Ramos (cell line): ENCODE data around the gene COPS8.

Experiments
- in situ Hi-C: fragments of 300-500 bp; cut with MboI; formaldehyde crosslinking; loops from one replicate; pipeline ENCODE4 v1.14.3; 2022; ENCODE audit warnings: low sequenced_read_pairs; ENCODE audit not compliant: unreplicated experiment

Gene COPS8

GRCh38 chr2:237085248-237086221 is at the start of gene COPS8:
COPS8 (plus strand) TSS chr2:237085889; CDS start chr2:237085965, 76 bp downstream.
- in situ Hi-C loops: no loop called here

- in situ Hi-C loops: no loop called here
Observed at GRCh38 chr2:237039301-237040031, 46.2 kb upstream of the COPS8 start.

GRCh38 chr2:237041231-237041630 is 44.5 kb upstream of the COPS8 start:
- in situ Hi-C loops: no loop called here

- in situ Hi-C loops: no loop called here
Observed at GRCh38 chr2:237042101-237042500, 43.6 kb upstream of the COPS8 start.

- in situ Hi-C loops: no loop called here
Observed at GRCh38 chr2:237043866-237044265, 41.8 kb upstream of the COPS8 start.

- in situ Hi-C loops: no loop called here
Observed at GRCh38 chr2:237044281-237044680, 41.4 kb upstream of the COPS8 start.

DNA sequence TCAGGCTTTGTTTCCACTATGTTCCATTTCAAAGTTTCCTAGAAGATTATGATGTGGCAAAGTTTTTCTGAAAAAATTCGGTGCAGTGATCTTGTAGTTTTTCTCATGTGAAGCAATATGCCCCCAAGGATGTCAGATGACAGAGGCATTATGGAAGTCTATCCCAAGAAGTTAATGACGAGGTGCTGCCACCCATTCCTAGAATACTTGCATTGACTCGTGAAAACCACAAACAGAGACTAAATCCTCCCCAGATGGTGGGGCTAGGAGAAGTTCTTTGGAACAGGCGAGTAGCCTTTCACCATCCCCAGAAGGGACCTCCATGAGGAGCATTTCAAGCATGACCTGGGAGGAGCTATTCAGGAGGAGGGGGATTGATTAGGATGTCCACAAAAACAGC is 40.2 kb upstream of the COPS8 start:
- in situ Hi-C loops: no loop called here

DNA sequence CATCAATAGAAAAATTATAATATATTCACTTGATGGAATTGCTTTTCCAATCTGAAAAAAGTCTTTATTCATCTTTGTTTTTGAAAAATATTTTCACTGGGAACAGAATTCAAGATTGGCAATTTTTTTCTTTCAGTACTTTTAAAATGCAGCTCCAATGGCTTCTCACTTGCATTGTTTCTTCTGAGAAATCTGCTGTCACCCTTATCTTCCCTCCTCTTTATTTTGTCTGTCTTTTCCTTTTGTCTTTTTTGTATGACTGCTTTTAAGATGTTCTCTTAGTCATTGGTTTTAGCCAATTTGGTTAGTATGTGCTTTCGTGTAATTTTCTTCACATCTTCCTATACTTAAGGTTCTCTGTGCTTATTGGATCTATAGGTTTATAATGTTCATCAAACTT is 37.1 kb upstream of the COPS8 start:
- in situ Hi-C loops: no loop called here

DNA sequence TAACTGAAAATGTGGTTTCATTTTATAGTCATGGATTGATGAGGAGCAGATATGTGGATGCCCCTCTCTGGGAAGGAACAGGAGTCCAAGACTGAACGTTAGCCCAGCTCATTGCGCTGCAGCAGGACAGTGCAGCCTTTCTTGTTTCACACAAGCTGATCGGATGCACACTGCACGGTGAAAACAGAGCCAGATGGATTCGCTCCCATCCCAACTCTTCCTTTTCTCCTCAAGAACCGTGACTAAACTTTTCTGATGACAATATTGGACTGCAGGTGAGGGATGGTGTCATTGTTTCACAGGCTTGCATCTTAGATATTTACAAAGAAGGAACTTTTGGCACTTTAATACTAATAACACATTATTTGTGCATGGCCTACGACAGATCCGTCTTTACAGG is 33.8 kb upstream of the COPS8 start:
- in situ Hi-C loops: no loop called here

DNA sequence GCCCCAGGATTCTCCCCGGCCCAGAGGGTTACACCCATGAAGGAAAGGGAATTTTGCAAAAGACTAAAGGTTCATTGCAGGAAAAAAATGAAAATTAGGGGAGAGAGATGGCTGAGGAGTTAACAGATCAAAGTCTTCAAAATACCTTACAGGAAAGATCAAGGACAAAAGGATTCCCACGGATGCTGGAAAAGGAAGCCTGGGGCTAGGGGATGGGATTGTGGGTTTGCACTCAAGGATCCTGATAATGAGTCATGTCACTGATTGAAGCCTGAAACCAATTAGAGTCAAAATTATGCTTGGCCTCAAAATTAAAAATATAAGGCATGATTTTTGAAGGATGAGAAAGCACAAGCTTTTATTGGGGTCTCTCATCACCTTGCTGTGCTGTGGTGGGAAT is 32.6 kb upstream of the COPS8 start:
- in situ Hi-C loops: no loop called here

- in situ Hi-C loops: no loop called here
Observed at GRCh38 chr2:237055386-237056100, 30.1 kb upstream of the COPS8 start.

DNA sequence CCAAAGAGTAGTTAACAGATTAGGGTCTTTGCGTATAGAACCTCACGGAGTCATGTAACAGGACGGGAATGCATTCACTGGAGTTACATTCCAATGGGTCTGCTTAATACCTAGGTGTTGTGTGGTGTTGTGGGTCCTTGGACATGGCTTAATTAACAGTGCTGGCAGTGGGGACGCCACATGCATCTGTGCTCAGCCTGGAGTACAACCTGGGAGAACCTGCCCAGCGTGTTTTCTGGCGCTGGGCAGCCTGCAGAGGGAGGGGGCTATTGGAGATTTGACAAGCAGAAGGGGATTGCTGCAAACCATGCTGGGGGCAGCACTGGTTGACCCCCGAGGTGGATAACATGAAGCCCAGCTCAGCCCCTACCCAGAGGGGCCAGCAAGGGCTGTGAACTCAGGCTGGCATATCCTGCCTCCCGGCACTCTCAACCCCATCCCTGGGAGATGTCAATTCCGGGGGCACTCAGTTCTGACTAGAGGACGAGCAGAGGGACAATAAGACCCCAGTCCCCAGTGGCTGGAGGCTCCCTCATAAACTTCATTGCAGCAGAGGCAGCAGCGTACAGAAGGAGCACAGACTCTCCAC is 29.3 kb upstream of the COPS8 start:
- in situ Hi-C loops: no loop called here

DNA sequence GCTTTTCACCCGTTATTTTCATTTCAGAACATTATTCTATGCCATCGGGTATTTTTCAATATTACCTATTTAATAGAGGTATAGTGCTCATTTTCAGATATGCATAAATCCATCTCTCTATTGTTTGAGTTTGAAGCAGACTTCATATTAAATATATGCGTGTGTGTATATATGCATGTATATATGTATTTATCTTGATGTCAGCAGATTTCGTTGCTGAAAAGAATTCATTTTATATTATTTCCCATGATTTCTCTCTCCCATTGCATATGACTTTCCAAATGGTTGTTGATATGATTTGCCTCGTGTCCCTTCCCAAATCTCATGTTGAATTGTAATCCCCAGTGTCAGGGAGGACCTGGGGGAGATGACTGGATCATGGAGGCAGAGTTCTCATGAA is 28.6 kb upstream of the COPS8 start:
- in situ Hi-C loops: no loop called here

GRCh38 chr2:237057893-237058300 is 27.8 kb upstream of the COPS8 start:
- in situ Hi-C loops: no loop called here

GRCh38 chr2:237058423-237058822 is 27.3 kb upstream of the COPS8 start:
- in situ Hi-C loops: no loop called here

GRCh38 chr2:237059155-237059875 is 26.4 kb upstream of the COPS8 start:
- in situ Hi-C loops: no loop called here

DNA sequence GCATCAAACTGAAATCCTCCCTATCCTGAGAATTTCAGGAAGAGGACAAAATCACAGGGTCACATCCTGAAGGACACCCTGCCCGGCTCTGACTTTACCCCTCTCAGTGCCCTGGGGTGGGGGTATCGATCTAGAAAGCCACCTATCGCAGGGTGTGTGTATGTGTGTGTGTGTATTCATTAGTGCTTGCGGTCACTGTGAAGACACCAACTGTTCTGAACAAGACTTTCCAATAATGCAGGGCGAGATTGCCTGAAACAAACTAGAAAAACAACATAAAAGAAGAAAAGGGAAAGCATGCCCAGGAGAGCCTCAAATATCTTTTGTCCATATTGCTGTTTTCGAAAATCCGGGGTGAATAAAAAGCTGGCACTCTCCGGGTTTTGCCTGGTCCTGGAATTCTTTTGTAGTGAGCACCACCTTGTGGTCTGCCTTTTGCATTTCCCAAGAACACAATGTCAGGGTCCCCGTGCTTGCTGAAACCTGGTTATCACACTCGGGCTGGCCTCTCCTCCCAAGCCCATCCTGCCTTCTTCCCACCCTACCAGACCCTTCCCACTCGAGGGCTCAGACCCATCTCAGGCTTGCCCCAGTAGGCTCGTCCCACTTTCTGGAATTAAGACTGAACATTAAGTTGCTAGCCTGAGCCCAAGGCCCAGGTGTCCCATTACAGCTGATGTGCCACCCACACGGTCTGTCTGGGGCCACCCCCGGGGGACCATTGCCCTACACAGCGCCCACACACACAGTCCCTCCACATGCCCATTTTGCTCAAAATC is 25.0 kb upstream of the COPS8 start:
- in situ Hi-C loops: no loop called here

DNA sequence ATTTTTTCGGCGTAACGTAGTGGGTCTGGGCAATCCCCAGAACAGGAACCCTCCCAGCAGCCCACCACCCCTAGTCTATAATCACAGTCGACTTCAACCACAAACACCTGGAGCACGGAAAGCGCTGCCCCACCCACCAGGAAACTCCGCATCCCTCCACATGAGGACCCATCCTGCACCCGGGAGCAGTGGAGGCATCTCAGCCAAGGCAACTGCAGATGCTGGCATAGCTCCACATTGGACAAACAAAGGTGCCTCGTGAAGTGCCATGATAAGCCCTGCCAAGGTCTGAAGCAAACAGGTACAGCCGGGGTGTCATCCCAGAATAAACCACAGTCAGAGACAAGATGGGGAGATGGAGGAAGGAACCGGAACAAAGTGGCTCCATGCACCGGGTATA is 24.3 kb upstream of the COPS8 start:
- in situ Hi-C loops: no loop called here

DNA sequence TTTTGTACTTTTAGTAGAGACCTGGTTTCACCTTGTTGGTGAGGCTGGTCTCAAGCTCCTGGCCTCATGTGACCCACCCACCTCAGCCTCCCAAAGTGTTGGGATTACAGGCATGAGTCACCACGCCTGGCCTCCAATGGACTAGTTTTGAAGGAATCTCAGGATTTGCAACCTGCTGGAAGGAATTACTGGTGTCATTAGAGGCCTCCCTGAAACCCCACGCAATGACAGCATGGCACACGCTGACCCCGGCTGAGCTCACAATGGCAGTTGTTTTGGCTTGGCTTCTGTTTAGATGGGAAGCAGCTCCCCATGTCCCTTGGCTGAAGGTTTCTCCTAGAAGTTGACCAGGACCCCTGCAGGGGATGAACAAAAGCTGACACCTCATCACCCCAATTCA is 23.1 kb upstream of the COPS8 start:
- in situ Hi-C loops: no loop called here
